Gastroesophageal sphincter (tissue), 4 donors: ENCODE results near the gene CDH4. TPM values are rescaled to one million over a fixed set of nuclear protein-coding genes. Genes with fewer than 3 reads are reported as not detected.

Experiments used
- ATAC-seq: fragments of 150-250 bp; one replicate; pipeline ENCODE4 v1.9.1; 2016; ENCODE audit warnings: mild to moderate bottlenecking, moderate library complexity
- H3K27ac ChIP-seq, 4 donors: fragments of 200-600 bp; sonication (generic) in 3 of 4; 1 replicate in 3 of 4; 2 replicates in 1 of 4; pipeline ENCODE4 v1.5.1; 2016 to 2019
- H3K27me3 ChIP-seq: fragments of 200-600 bp; sonication (generic); one replicate; pipeline ENCODE4 v1.5.1; 2019
- H3K36me3 ChIP-seq, 2 donors: fragments of 200-600 bp; sonication (generic); one replicate each; pipeline ENCODE4 v1.5.1; 2019; ENCODE audit warnings: control low read depth in 1 of 2
- H3K4me1 ChIP-seq, 3 donors: fragments of 200-600 bp; sonication (generic); 1 replicate in 2 of 3; 2 replicates in 1 of 3; pipeline ENCODE4 v1.5.1; 2016 to 2019; ENCODE audit warnings: control low read depth in 2 of 3
- H3K4me3 ChIP-seq, 2 donors: fragments of 200-600 bp; sonication (generic); one replicate each; pipeline ENCODE4 v1.5.1; 2019; ENCODE audit warnings: mild to moderate bottlenecking in 1 of 2, moderate library complexity in 1 of 2
- H3K9me3 ChIP-seq, 3 donors: fragments of 200-600 bp; sonication (generic); one replicate each; pipeline ENCODE4 v1.5.1; 2017 to 2019; ENCODE audit warnings: control low read depth in 2 of 3
- CTCF ChIP-seq, 4 experiments: fragments of 200-600 bp in 2 of 4; fragments of 450-650 bp in 2 of 4; sonication (generic) in 1 of 4; IDR thresholded peaks; one replicate each; pipeline ENCODE4 v1.5.1; 2017 to 2019; ENCODE audit warnings: antibody characterized with exemption in 4 of 4, mild to moderate bottlenecking in 2 of 4, moderate library complexity in 2 of 4
- EP300 ChIP-seq: sonication (generic); formaldehyde crosslinking; IDR thresholded peaks from one replicate; pipeline ENCODE4 v1.6.1; 2017; ENCODE audit warnings: antibody characterized with exemption, mild to moderate bottlenecking
- POLR2A ChIP-seq, 2 donors: fragments of 450-650 bp; IDR thresholded peaks; one replicate each; pipeline ENCODE4 v1.6.1; 2017; ENCODE audit warnings: antibody characterized with exemption in 2 of 2, mild to moderate bottlenecking in 2 of 2, moderate library complexity in 1 of 2
- POLR2AphosphoS5 ChIP-seq: sonication (generic); formaldehyde crosslinking; IDR thresholded peaks from one replicate; pipeline ENCODE4 v1.6.1; 2017; ENCODE audit warnings: antibody characterized with exemption
- WGBS, 2 donors: methylation state at CpG; one replicate each; pipeline ENCODE4 v1.1.5; 2018; ENCODE audit warnings: low coverage in 1 of 2; 5-methylcytosine and 5-hydroxymethylcytosine counted together
- total RNA-seq, 4 donors: library from RNA; depleted of rRNA; stranded (reverse); fragments of >200 nt; gene quantifications; one replicate each; pipeline ENCODE4 v1.1.0, GENCODE V29; 2016

CDH4 gene
- total RNA-seq, 4 donors from 2014 or later, result under 0.01 to 1.5 (median 0.42) TPM; not detected in 1

- Histone ChIP-seq H3K27ac (no peak overlapping the region), H3K9me3 (no peaks in the 10 kb centered on the region), H3K27me3 (peaks cover 55% of the 10 kb centered on the region), H3K4me3 (no peak overlapping the region), H3K4me1 (no peaks in the 10 kb centered on the region), H3K36me3 (no peaks in the 10 kb centered on the region)
- WGBS, 2 donors, result 59 to 62% methylated on average over 9 to 15 of the region's 21 CpGs
- no peak for ATAC-seq
- TF ChIP-seq CTCF (IDR thresholded peaks at IDR 0.05), result no peak
- TF ChIP-seq POLR2AphosphoS5, result no peak
- no peak for TF ChIP-seq POLR2A (IDR thresholded peaks at IDR 0.05)
- no peak for TF ChIP-seq EP300
Measured at GRCh38 chr20:61320691-61321425, 68.8 kb downstream of the CDH4 start.

- no peaks in the 10 kb centered on the region for H3K4me1 ChIP-seq
- H3K4me3 ChIP-seq, result no peak overlapping the region
- no peaks in the 10 kb centered on the region for H3K36me3 ChIP-seq
- no peak overlapping the region for H3K27ac ChIP-seq
- ATAC-seq, result no peak
- H3K9me3 ChIP-seq, result no peaks in the 10 kb centered on the region
- TF ChIP-seq EP300 (no peak), CTCF (IDR thresholded peaks at IDR 0.05) (no peak), POLR2A (IDR thresholded peaks at IDR 0.05) (no peak)
- 79 to 88% methylated on average over 5 to 11 of the region's 13 CpGs for WGBS, 2 donors
- H3K27me3 ChIP-seq, result peaks cover 48% of the 10 kb centered on the region
Measured at GRCh38 chr20:61321481-61321880, 69.4 kb downstream of the CDH4 start.

- 77% methylated on average over 5 of the region's 14 CpGs; no CpG with 5 or more reads in 1 of the 2 donors for WGBS, 2 donors
- no peak for ATAC-seq
- no peak for TF ChIP-seq EP300
- TF ChIP-seq POLR2AphosphoS5, result no peak
- no peak for TF ChIP-seq POLR2A (IDR thresholded peaks at IDR 0.05)
- no peak for TF ChIP-seq CTCF (IDR thresholded peaks at IDR 0.05)
- Histone ChIP-seq H3K4me3 (no peak overlapping the region), H3K36me3 (no peaks in the 10 kb centered on the region), H3K27ac (no peak overlapping the region), H3K9me3 (no peaks in the 10 kb centered on the region), H3K27me3 (peaks cover 40% of the 10 kb centered on the region), H3K4me1 (no peaks in the 10 kb centered on the region)
Measured at GRCh38 chr20:61322151-61322865, 70.2 kb downstream of the CDH4 start.

- H3K36me3 ChIP-seq, result no peaks in the 10 kb centered on the region
- H3K4me3 ChIP-seq, result no peak overlapping the region
- WGBS, 2 donors, result 88 to 92% methylated on average over 3 to 4 of the region's 8 CpGs
- no peaks in the 10 kb centered on the region for H3K4me1 ChIP-seq
- peaks cover 25% of the 10 kb centered on the region for H3K27me3 ChIP-seq
- H3K9me3 ChIP-seq, result no peaks in the 10 kb centered on the region
- no peak overlapping the region for H3K27ac ChIP-seq
- TF ChIP-seq CTCF (IDR thresholded peaks at IDR 0.05) (no peak), POLR2AphosphoS5 (no peak), EP300 (no peak), POLR2A (IDR thresholded peaks at IDR 0.05) (no peak)
- no peak for ATAC-seq
Measured at GRCh38 chr20:61324906-61325305, 72.8 kb downstream of the CDH4 start.

- no peak overlapping the region for H3K27ac ChIP-seq
- H3K9me3 ChIP-seq, result no peaks in the 10 kb centered on the region
- ATAC-seq, result no peak
- H3K4me3 ChIP-seq, result no peak overlapping the region
- no peaks in the 10 kb centered on the region for H3K36me3 ChIP-seq
- no peak for TF ChIP-seq POLR2AphosphoS5
- no peak for TF ChIP-seq CTCF (IDR thresholded peaks at IDR 0.05)
- no peak for TF ChIP-seq POLR2A (IDR thresholded peaks at IDR 0.05)
- no peak for TF ChIP-seq EP300
- H3K4me1 ChIP-seq, result no peaks in the 10 kb centered on the region
- 66 to 73% methylated on average over 7 to 10 of the region's 10 CpGs for WGBS, 2 donors
- H3K27me3 ChIP-seq, result peaks cover 17% of the 10 kb centered on the region
Measured at GRCh38 chr20:61325718-61326117, 73.7 kb downstream of the CDH4 start.
